Measurements from ENCODE around the gene KIF24. TPM values are rescaled to one million over a fixed set of nuclear protein-coding genes. Genes with fewer than 3 reads are reported as not detected.
"Not testable (repeated sequence)": the region's sequence is repeated elsewhere in the genome, so short reads cannot be mapped to it uniquely, and the experiment has no call there.

Gene KIF24
- total RNA-seq, 1 experiment from 2014 or later: 6.5 TPM

DNA sequence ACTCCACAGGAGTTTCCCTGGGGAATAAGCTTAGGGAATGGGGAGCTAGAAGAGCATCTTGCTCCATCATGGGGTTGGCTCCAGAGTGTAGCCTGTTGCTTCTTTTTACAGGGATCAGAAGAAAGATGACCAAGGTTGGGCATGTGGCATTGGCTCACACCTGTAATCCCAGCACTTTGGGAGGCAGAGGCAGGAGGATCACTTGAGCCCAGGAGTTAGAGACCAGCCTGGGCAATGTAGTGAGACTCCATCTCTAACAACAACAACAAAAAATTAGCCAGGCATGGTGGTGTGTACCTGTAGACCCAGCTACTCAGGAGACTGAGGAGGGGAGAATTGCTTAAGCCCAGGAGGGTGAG is 18.7 kb upstream of the KIF24 start:
- Histone ChIP-seq H4K20me1 (ENCODE audit: insufficient read depth, low read depth, low read length) (no peaks in the 10 kb centered on the region), H3K9me3 (ENCODE audit: low read length) (no peaks in the 10 kb centered on the region), H2AFZ (ENCODE audit: low read length) (no peak overlapping the region), H3K9ac (ENCODE audit: low read length) (no peak overlapping the region), H3K4me3 (ENCODE audit: low read length) (no peak overlapping the region), H3K27ac (ENCODE audit: low read length) (no peak overlapping the region), H3K36me3 (ENCODE audit: insufficient read depth, low read length) (no peaks in the 10 kb centered on the region), H3K79me2 (ENCODE audit: low read length) (no peaks in the 10 kb centered on the region), H3K9me2 (replicated peaks; ENCODE audit: insufficient read depth, low read length) (no peaks in the 10 kb centered on the region), H3K4me2 (ENCODE audit: low read depth, low read length, poor library complexity, severe bottlenecking) (no peak overlapping the region), H3K27me3 (ENCODE audit: low read length) (no peaks in the 10 kb centered on the region), H3K4me1 (ENCODE audit: low read length) (no peaks in the 10 kb centered on the region)
- DNase-seq: no peak

DNA sequence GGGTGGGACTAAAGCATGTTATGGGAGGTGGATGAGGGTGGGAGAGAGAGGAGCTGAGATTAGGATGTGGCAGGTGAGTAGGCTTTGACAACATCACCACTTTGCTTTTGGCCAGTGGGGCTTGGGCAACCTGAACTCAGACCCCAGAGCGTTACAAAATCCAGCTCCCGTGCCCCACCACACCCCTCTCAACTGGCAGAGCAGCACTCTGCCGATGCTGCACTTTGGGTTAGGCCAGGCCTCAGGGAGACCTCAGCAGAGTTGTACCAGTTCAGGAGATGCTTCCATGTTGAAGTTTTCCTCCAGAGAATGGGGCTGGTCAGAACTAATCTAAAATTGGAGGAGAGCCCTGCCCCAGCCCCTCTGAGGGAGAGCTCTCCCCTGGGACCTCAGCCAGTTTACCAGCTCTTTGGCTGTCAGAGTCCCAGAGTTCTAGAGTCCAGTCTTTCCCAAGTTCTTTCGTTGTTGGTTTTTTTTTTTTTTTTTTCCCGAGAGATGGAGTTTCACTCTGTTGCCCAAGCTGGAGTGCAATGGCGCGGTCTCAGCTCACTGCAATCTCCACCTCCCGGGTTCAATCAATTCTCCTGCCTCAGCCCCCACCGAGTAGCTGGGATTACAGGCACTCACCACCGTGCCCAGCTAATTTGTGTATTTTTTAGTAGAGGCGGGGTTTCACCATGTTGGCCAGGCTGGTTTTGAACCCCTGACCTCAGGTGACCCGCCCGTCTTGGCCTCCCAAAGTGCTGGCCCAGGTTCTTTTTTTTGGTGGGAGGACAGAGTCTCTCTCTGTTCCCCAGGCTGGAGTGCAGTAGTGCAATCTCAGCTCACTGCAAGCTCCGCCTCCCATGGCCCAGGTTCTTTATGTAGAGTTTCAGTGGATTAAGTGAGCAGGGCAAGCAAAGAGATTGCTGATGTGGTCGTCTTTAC is 18.1 kb upstream of the KIF24 start:
- no peaks in the 10 kb centered on the region for H3K9me2 ChIP-seq (replicated peaks; ENCODE audit: insufficient read depth, low read length)
- DNase-seq: no peak
- H3K4me1 ChIP-seq (ENCODE audit: low read length): no peaks in the 10 kb centered on the region
- no peak overlapping the region for H3K27ac ChIP-seq (ENCODE audit: low read length)
- H3K9me3 ChIP-seq (ENCODE audit: low read length): no peaks in the 10 kb centered on the region
- H3K36me3 ChIP-seq (ENCODE audit: insufficient read depth, low read length): no peaks in the 10 kb centered on the region
- H4K20me1 ChIP-seq (ENCODE audit: insufficient read depth, low read depth, low read length): no peaks in the 10 kb centered on the region
- no peaks in the 10 kb centered on the region for H3K27me3 ChIP-seq (ENCODE audit: low read length)
- H3K9ac ChIP-seq (ENCODE audit: low read length): no peak overlapping the region
- H2AFZ ChIP-seq (ENCODE audit: low read length): no peak overlapping the region
- H3K4me3 ChIP-seq (ENCODE audit: low read length): no peak overlapping the region
- no peaks in the 10 kb centered on the region for H3K79me2 ChIP-seq (ENCODE audit: low read length)
- no peak overlapping the region for H3K4me2 ChIP-seq (ENCODE audit: low read depth, low read length, poor library complexity, severe bottlenecking)

DNA sequence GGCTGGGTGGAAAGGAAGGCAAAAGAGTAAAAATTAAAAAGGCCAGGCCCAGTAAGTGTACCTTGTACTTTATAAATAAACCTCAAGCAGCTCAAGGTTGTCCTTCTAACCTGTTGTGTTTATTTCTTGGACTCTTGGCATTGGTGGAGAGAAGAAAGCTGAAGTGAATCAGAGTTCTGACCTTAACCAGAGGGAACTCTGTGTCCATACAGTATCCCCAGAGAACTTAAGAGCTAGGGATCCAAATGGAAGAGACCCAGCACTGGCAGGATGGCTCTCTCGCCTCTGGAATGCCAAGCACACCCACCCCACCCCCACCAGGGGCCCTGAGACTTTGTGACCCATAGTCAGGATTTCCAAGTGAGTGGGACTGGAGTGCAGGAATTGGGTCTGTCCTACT is 14.5 kb upstream of the KIF24 start:
- no peaks in the 10 kb centered on the region for H3K9me3 ChIP-seq (ENCODE audit: low read length)
- no peak overlapping the region for H2AFZ ChIP-seq (ENCODE audit: low read length)
- no peaks in the 10 kb centered on the region for H3K4me1 ChIP-seq (ENCODE audit: low read length)
- no peak overlapping the region for H3K4me2 ChIP-seq (ENCODE audit: low read depth, low read length, poor library complexity, severe bottlenecking)
- H4K20me1 ChIP-seq (ENCODE audit: insufficient read depth, low read depth, low read length): no peaks in the 10 kb centered on the region
- no peak overlapping the region for H3K9ac ChIP-seq (ENCODE audit: low read length)
- H3K27ac ChIP-seq (ENCODE audit: low read length): no peak overlapping the region
- no peaks in the 10 kb centered on the region for H3K9me2 ChIP-seq (replicated peaks; ENCODE audit: insufficient read depth, low read length)
- H3K79me2 ChIP-seq (ENCODE audit: low read length): no peaks in the 10 kb centered on the region
- H3K4me3 ChIP-seq (ENCODE audit: low read length): no peak overlapping the region
- H3K27me3 ChIP-seq (ENCODE audit: low read length): no peaks in the 10 kb centered on the region
- H3K36me3 ChIP-seq (ENCODE audit: insufficient read depth, low read length): no peaks in the 10 kb centered on the region
- no peak for DNase-seq

DNA sequence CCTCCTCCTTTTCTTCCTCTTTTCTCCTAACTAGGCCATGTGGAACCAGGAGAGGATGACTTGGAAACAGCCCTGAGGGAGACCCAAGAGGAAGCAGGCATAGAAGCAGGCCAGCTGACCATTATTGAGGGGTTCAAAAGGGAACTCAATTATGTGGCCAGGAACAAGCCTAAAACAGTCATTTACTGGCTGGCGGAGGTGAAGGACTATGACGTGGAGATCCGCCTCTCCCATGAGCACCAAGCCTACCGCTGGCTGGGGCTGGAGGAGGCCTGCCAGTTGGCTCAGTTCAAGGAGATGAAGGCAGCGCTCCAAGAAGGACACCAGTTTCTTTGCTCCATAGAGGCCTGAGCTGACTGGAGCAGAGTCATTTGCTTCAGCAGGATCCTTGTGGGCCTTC is 14.0 kb upstream of the KIF24 start:
- no peak overlapping the region for H3K4me3 ChIP-seq (ENCODE audit: low read length)
- no peaks in the 10 kb centered on the region for H4K20me1 ChIP-seq (ENCODE audit: insufficient read depth, low read depth, low read length)
- H3K4me1 ChIP-seq (ENCODE audit: low read length): no peaks in the 10 kb centered on the region
- no peaks in the 10 kb centered on the region for H3K79me2 ChIP-seq (ENCODE audit: low read length)
- no peaks in the 10 kb centered on the region for H3K9me2 ChIP-seq (replicated peaks; ENCODE audit: insufficient read depth, low read length)
- no peak overlapping the region for H3K27ac ChIP-seq (ENCODE audit: low read length)
- no peak overlapping the region for H2AFZ ChIP-seq (ENCODE audit: low read length)
- no peaks in the 10 kb centered on the region for H3K27me3 ChIP-seq (ENCODE audit: low read length)
- no peaks in the 10 kb centered on the region for H3K36me3 ChIP-seq (ENCODE audit: insufficient read depth, low read length)
- H3K4me2 ChIP-seq (ENCODE audit: low read depth, low read length, poor library complexity, severe bottlenecking): no peak overlapping the region
- no peak overlapping the region for H3K9ac ChIP-seq (ENCODE audit: low read length)
- DNase-seq: no peak
- H3K9me3 ChIP-seq (ENCODE audit: low read length): no peaks in the 10 kb centered on the region

DNA sequence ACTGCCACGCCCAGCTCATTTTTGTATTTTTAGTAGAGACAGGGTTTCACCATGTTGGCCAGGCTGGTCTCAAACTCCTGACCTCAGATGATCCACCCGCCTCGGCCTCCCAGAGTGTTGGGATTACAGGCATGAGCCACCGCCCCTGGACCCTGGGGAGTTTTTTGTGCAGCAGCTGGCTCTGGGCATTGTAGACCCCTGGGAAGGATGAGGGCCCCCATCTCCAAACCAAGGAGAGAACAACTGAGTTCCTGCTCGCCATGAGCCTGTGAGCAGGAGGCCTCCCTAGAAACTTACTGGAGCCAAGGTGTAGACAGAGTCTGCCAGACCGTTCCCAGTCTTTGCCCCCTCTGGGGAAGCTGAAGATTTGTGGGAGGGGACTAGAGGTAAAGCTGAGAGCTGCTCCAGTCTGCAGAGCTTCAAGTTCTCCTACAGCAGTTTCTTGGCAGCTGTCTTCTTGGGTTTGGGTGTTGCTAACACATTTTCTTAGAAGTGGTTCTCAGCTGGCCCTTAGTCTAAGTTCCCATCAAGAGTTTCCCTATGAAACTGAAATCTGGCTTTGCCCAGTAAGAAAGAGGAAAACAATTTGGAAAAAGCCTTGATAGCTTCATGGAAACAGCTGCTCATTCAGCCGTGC is 12.7 kb upstream of the KIF24 start:
- no peak overlapping the region for H3K27ac ChIP-seq (ENCODE audit: low read length)

DNA sequence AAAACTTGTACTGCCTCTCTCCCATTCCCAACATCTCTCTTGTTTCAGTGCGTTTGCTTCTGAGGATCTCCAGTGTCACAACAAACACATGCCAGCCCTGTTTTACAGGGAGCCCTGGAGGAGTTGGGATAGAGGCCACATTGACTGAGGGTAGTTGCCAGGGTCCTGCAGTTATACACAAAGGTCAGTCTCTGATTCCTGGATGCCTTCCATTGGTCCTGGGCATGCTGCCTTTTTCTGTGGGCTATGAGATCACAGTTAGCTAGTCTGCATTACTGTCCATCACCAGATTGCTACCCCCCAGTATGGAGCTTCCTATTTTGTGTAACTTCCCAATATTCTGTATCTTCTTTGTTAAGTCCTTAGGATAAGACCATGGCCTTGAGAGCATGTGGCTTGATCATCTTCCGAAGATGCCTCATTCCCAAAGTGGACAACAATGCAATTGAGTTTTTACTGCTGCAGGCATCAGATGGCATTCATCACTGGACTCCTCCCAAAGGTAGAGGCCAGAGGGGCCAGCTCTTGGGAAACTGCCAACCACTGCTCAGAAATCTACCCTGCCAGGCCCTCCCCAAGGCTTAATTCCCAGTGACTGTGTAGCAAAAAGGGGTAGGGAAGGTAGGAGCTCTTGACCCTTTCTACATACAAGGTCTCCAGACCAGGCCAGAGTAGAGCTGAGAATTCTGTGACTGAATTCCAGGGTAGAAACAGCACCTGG is 9.8 kb upstream of the KIF24 start:
- no peak overlapping the region for H3K4me3 ChIP-seq (ENCODE audit: low read length)
- H3K4me2 ChIP-seq (ENCODE audit: low read depth, low read length, poor library complexity, severe bottlenecking): no peak overlapping the region
- H3K36me3 ChIP-seq (ENCODE audit: insufficient read depth, low read length): no peaks in the 10 kb centered on the region
- H3K79me2 ChIP-seq (ENCODE audit: low read length): peaks cover 6% of the 10 kb centered on the region; the same call in 1 of the 2 replicates
- H3K9ac ChIP-seq (ENCODE audit: low read length): no peak overlapping the region
- no peaks in the 10 kb centered on the region for H3K9me2 ChIP-seq (replicated peaks; ENCODE audit: insufficient read depth, low read length)
- no peaks in the 10 kb centered on the region for H3K27me3 ChIP-seq (ENCODE audit: low read length)
- H2AFZ ChIP-seq (ENCODE audit: low read length): no peak overlapping the region
- DNase-seq: peak; percentile 30
- H4K20me1 ChIP-seq (ENCODE audit: insufficient read depth, low read depth, low read length): no peaks in the 10 kb centered on the region
- no peaks in the 10 kb centered on the region for H3K9me3 ChIP-seq (ENCODE audit: low read length)
- peaks cover 3% of the 10 kb centered on the region; the same call in 1 of the 2 replicates for H3K4me1 ChIP-seq (ENCODE audit: low read length)
- no peak overlapping the region for H3K27ac ChIP-seq (ENCODE audit: low read length)

More for the DNA sequence above, 12.7 kb upstream of the KIF24 start:
- H3K79me2 ChIP-seq (ENCODE audit: low read length): peaks cover 3% of the 10 kb centered on the region; the same call in 1 of the 2 replicates
- no peak overlapping the region for H3K4me2 ChIP-seq (ENCODE audit: low read depth, low read length, poor library complexity, severe bottlenecking)
- no peaks in the 10 kb centered on the region for H3K36me3 ChIP-seq (ENCODE audit: insufficient read depth, low read length)
- H2AFZ ChIP-seq (ENCODE audit: low read length): no peak overlapping the region
- H4K20me1 ChIP-seq (ENCODE audit: insufficient read depth, low read depth, low read length): no peaks in the 10 kb centered on the region
- H3K4me1 ChIP-seq (ENCODE audit: low read length): no peaks in the 10 kb centered on the region
- no peak overlapping the region for H3K9ac ChIP-seq (ENCODE audit: low read length)
- no peaks in the 10 kb centered on the region for H3K27me3 ChIP-seq (ENCODE audit: low read length)
- no peak overlapping the region for H3K4me3 ChIP-seq (ENCODE audit: low read length)
- no peaks in the 10 kb centered on the region for H3K9me3 ChIP-seq (ENCODE audit: low read length)
- DNase-seq: no peak
- no peaks in the 10 kb centered on the region for H3K9me2 ChIP-seq (replicated peaks; ENCODE audit: insufficient read depth, low read length)

DNA sequence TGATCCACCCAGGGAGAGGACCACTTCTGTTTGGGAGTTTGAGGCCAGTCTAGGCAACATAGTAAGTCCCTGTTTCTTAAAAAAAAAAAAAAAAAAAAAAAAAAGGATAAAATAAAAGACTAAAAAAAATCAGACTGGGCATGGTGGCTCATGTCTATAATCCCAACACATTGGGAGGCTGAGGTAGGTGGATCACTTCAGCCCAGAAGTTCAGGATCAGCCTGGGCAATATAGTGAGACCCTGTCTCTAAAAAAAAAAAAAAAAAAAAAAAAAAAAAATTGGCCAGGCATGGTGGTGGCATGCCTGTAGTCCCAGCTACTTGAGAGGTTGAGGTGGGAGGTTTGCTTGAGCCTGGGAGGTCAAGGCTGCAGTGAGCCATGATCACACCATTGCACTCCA is 9.0 kb upstream of the KIF24 start:
- not testable (repeated sequence) for H3K9ac ChIP-seq (ENCODE audit: low read length); H2AFZ ChIP-seq (ENCODE audit: low read length); H3K79me2 ChIP-seq (ENCODE audit: low read length)

DNA sequence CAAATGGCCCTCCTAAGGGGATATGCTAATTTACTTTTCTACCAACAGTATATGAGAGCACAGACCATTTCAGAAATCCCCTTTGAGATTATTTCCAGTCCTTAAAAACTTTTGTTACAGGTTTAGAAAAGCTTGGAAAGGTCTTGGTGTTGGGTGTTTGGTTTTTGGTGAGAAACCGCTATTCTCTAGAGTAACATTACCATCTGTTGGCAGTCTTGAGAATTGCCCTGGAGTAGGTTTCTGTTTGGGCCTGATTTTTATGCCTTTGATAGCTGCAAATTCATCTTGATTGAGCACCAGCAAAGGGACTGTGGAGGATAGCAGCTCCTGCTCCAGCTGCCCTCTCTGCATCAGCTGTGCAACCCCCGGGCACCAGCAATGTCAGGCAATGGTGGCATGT is 8.3 kb upstream of the KIF24 start:
- Histone ChIP-seq H3K4me2 (ENCODE audit: low read depth, low read length, poor library complexity, severe bottlenecking) (no peak overlapping the region), H3K36me3 (ENCODE audit: insufficient read depth, low read length) (no peaks in the 10 kb centered on the region), H4K20me1 (ENCODE audit: insufficient read depth, low read depth, low read length) (no peaks in the 10 kb centered on the region), H3K9ac (ENCODE audit: low read length) (no peak overlapping the region), H3K4me1 (ENCODE audit: low read length) (peaks cover 3% of the 10 kb centered on the region; the same call in 1 of the 2 replicates), H3K9me2 (replicated peaks; ENCODE audit: insufficient read depth, low read length) (no peaks in the 10 kb centered on the region), H3K27me3 (ENCODE audit: low read length) (no peaks in the 10 kb centered on the region), H3K79me2 (ENCODE audit: low read length) (peaks cover 10% of the 10 kb centered on the region; the same call in 1 of the 2 replicates), H3K27ac (ENCODE audit: low read length) (no peak overlapping the region), H3K9me3 (ENCODE audit: low read length) (no peaks in the 10 kb centered on the region), H2AFZ (ENCODE audit: low read length) (no peak overlapping the region), H3K4me3 (ENCODE audit: low read length) (no peak overlapping the region)
- peak; percentile 56 for DNase-seq

More for the DNA sequence above, 9.0 kb upstream of the KIF24 start:
- H4K20me1 ChIP-seq (ENCODE audit: insufficient read depth, low read depth, low read length); DNase-seq; H3K27me3 ChIP-seq (ENCODE audit: low read length); H3K9me3 ChIP-seq (ENCODE audit: low read length); H3K36me3 ChIP-seq (ENCODE audit: insufficient read depth, low read length); H3K4me3 ChIP-seq (ENCODE audit: low read length); H3K4me1 ChIP-seq (ENCODE audit: low read length); H3K9me2 ChIP-seq (replicated peaks; ENCODE audit: insufficient read depth, low read length); H3K27ac ChIP-seq (ENCODE audit: low read length); H3K4me2 ChIP-seq (ENCODE audit: low read depth, low read length, poor library complexity, severe bottlenecking): not testable (repeated sequence)

Data from Karpas-422 (cell line).